ENCODE measurements around the gene CDH1.

GRCh38 chr16:68772030-68772681 is 35.1 kb downstream of the CDH1 start:
- TF ChIP-seq POLR2A (IDR thresholded peaks at IDR 0.05) = no peak
- no peak for TF ChIP-seq CTCF (IDR thresholded peaks at IDR 0.05)
